Endothelial cell of umbilical vein (primary cell): ENCODE measurements around the gene SEMA3A. TPM values are rescaled to one million over a fixed set of nuclear protein-coding genes. Genes with fewer than 3 reads are reported as not detected.

Experiments used
- BruUV-seq: library from RNA; stranded (reverse); fragments of 400-500 nt; replicated peaks from 2 replicates; lab custom pipeline; 2021; lab: Mats Ljungman, UMichigan
- CTCF ChIA-PET: fragments of 300-600, 350-600 bp; sonication (Branson Sonifier 250); formaldehyde crosslinking; loops from one replicate; lab custom pipeline; 2021; ENCODE audit warnings: antibody characterized with exemption, inconsistent platforms; lab: Charles Lee
- POLR2A ChIA-PET: fragments of 300-600, 350-600 bp; sonication (Branson Sonifier 250); formaldehyde crosslinking; loops from one replicate; lab custom pipeline; 2021; ENCODE audit warnings: antibody characterized with exemption, inconsistent platforms; lab: Charles Lee
- DNase-seq: peaks from one replicate; pipeline ENCODE4 v3.0.0-alpha.2; 2011; ENCODE audit warnings: low read depth, low spot score
- FAIRE-seq: peaks from 2 replicates; lab custom pipeline; 2011; peaks lifted over from hg19 to GRCh38; lab: Jason Lieb, UNC
- H2AFZ ChIP-seq: 2 replicates; pipeline ENCODE4 v1.6.0; 2012; ENCODE audit warnings: low read depth, low read length, control low read depth, inconsistent platforms
- H3K27ac ChIP-seq: 2 replicates; pipeline ENCODE4 v1.5.1; 2011; ENCODE audit warnings: low read depth, mild to moderate bottlenecking, control low read depth, low read length, moderate library complexity; ENCODE audit not compliant: insufficient read depth
- H3K27me3 ChIP-seq, 2 experiments: 2 replicates each; pipeline versions ENCODE4 v1.6.0 to v1.6.1; 2011; ENCODE audit warnings: low read length in 2 of 2, mixed read lengths in 1 of 2; ENCODE audit not compliant: control insufficient read depth in 2 of 2, insufficient read depth in 2 of 2
- H3K36me3 ChIP-seq, 2 experiments: 2 replicates in 1 of 2; 3 replicates in 1 of 2; pipeline ENCODE4 v1.5.1; 2011; ENCODE audit warnings: low read length in 2 of 2, mild to moderate bottlenecking in 1 of 2, moderate library complexity in 1 of 2; ENCODE audit not compliant: control insufficient read depth in 2 of 2, insufficient read depth in 2 of 2; ENCODE audit errors: extremely low read depth in 1 of 2
- H3K4me1 ChIP-seq: 3 replicates; pipeline ENCODE4 v1.5.1; 2011; ENCODE audit warnings: mild to moderate bottlenecking, low read length; ENCODE audit not compliant: control insufficient read depth, insufficient read depth; ENCODE audit errors: extremely low read depth
- H3K4me2 ChIP-seq: 2 replicates; pipeline ENCODE4 v1.6.1; 2011; ENCODE audit warnings: low read length, control low read depth, mixed read lengths; ENCODE audit not compliant: insufficient read depth
- H3K4me3 ChIP-seq, 3 experiments: fragments of 200-600 bp in 1 of 3; sonication (generic), shearing (Covaris generic) in 1 of 3; replicated peaks in 1 of 3; 2 replicates each; pipeline ENCODE4 v1.5.1; 2011 to 2016; ENCODE audit warnings: control low read depth in 3 of 3, low read length in 3 of 3, mild to moderate bottlenecking in 2 of 3, inconsistent platforms in 1 of 3, low read depth in 1 of 3, moderate library complexity in 1 of 3; ENCODE audit not compliant: insufficient read depth in 1 of 3
- H3K79me2 ChIP-seq: 2 replicates; pipeline ENCODE4 v1.6.0; 2012; ENCODE audit warnings: low read length, inconsistent platforms; ENCODE audit not compliant: control insufficient read depth, insufficient read depth
- H3K9ac ChIP-seq: replicated peaks from 2 replicates; pipeline ENCODE3; 2011; ENCODE audit warnings: low read length, control low read depth; ENCODE audit not compliant: insufficient read depth; ENCODE audit errors: extremely low read depth
- H3K9me1 ChIP-seq: replicated peaks from 3 replicates; pipeline ENCODE4 v1.6.0; 2011; ENCODE audit warnings: mild to moderate bottlenecking, low read length; ENCODE audit not compliant: control insufficient read depth, insufficient read depth; ENCODE audit errors: extremely low read depth
- H3K9me3 ChIP-seq: replicated peaks from 2 replicates; pipeline ENCODE4 v1.5.1; 2012; ENCODE audit warnings: low read length, inconsistent platforms; ENCODE audit not compliant: control insufficient read depth, insufficient read depth
- H4K20me1 ChIP-seq: replicated peaks from 2 replicates; pipeline ENCODE3; 2011; ENCODE audit warnings: mild to moderate bottlenecking, low read length; ENCODE audit not compliant: control insufficient read depth, insufficient read depth; ENCODE audit errors: extremely low read depth
- CTCF ChIP-seq, 2 donors: IDR thresholded peaks; 1 replicate in 1 of 2; 2 replicates in 1 of 2; pipeline ENCODE4 v1.5.1; 2011; ENCODE audit warnings: low read length in 2 of 2, mild to moderate bottlenecking in 2 of 2, moderate library complexity in 2 of 2, control low read depth in 1 of 2, inconsistent platforms in 1 of 2, low read depth in 1 of 2; ENCODE audit not compliant: insufficient read depth in 1 of 2; ENCODE audit errors: extremely low read depth in 1 of 2
- EZH2 ChIP-seq: IDR thresholded peaks from 2 replicates; pipeline ENCODE4 v1.6.1; 2012; ENCODE audit warnings: borderline replicate concordance, low read depth, mild to moderate bottlenecking, moderate library complexity, low read length, inconsistent platforms; ENCODE audit not compliant: severe bottlenecking
- FOS ChIP-seq: IDR thresholded peaks from 2 replicates; pipeline ENCODE4 v1.6.1; 2011; ENCODE audit warnings: mild to moderate bottlenecking, low read length, moderate library complexity, borderline replicate concordance; ENCODE audit not compliant: insufficient read depth
- GATA2 ChIP-seq: IDR thresholded peaks from 2 replicates; pipeline ENCODE4 v1.7.0; 2011; ENCODE audit warnings: low read depth, mild to moderate bottlenecking, moderate library complexity, mixed read lengths, low read length; ENCODE audit not compliant: insufficient read length, insufficient read depth
- JUN ChIP-seq: IDR thresholded peaks from 2 replicates; pipeline ENCODE4 v1.6.1; 2011; ENCODE audit warnings: borderline replicate concordance, low read depth; ENCODE audit not compliant: insufficient read length, insufficient read depth
- MAX ChIP-seq: IDR thresholded peaks from 2 replicates; pipeline ENCODE4 v1.6.1; 2011; ENCODE audit not compliant: insufficient read depth, insufficient read length
- MYC ChIP-seq: IDR thresholded peaks from one replicate; pipeline ENCODE4 v1.6.1; 2011; ENCODE audit warnings: mild to moderate bottlenecking, low read depth, low read length
- POLR2A ChIP-seq: IDR thresholded peaks from 2 replicates; pipeline ENCODE4 v1.6.1; 2012; ENCODE audit warnings: low read depth, mild to moderate bottlenecking, control low read depth, low read length
- POLR2AphosphoS5 ChIP-seq: IDR thresholded peaks from 2 replicates; pipeline ENCODE4 v1.6.1; 2012; ENCODE audit warnings: low read depth, mild to moderate bottlenecking, control low read depth, low read length, moderate library complexity; ENCODE audit not compliant: insufficient read depth
- dilution Hi-C: fragments of 300-500 bp; cut with MboI; formaldehyde crosslinking; loops from one replicate; pipeline ENCODE4 v1.15.0; 2019; ENCODE audit warnings: low sequenced_read_pairs; ENCODE audit not compliant: extremely low pct_ligation_motif_present
- intact Hi-C: fragments of 100-400 bp; cut with micrococcal nuclease; formaldehyde crosslinking; loops from one replicate; pipeline ENCODE4 v1.10.0; 2022
- polyA plus RNA-seq, 4 experiments: library from polyadenylated mRNA; depleted of rRNA in 3 of 4; stranded (reverse) in 3 of 4; unstranded in 1 of 4; fragments of >200 nt; gene quantifications; 2 replicates each; pipeline versions ENCODE4 v1.2.1 to v1.2.3, GENCODE V29; 2011 to 2012; ENCODE audit warnings: missing spikeins in 1 of 4
- total RNA-seq: library from RNA; stranded (reverse); gene quantifications from 2 replicates; pipeline ENCODE4 v1.2.3, GENCODE V29; 2021

SEMA3A gene
- total and polyA plus RNA-seq, 2 donors (not counting 3 experiments of a cell fraction or from before 2014, with no cell fraction given): 0.68 to 1.2 TPM

GRCh38 chr7:84202855-84203254 lies 8.3 kb upstream of the SEMA3A start:
- POLR2A ChIA-PET: no interaction called here
- H3K9me1 ChIP-seq: no peaks in the 10 kb centered on the region
- H3K36me3 ChIP-seq: no peaks in the 10 kb centered on the region
- no peaks in the 10 kb centered on the region for H3K9me3 ChIP-seq
- H4K20me1 ChIP-seq: no peaks in the 10 kb centered on the region
- no peak overlapping the region for H3K27ac ChIP-seq
- H3K4me3 ChIP-seq: no peak overlapping the region
- intact Hi-C loops (no loop called here), dilution Hi-C loops (no loop called here)
- H3K79me2 ChIP-seq: no peaks in the 10 kb centered on the region
- CTCF ChIA-PET: no interaction called here
- no peak overlapping the region for H3K9ac ChIP-seq
- no peak overlapping the region for H3K4me2 ChIP-seq
- FAIRE-seq (no peak), DNase-seq (no peak)
- BruUV-seq: no TSS peak
- TF ChIP-seq JUN (no peak), EZH2 (no peak), POLR2AphosphoS5 (no peak), MYC (no peak), GATA2 (no peak), FOS (no peak), CTCF (IDR thresholded peaks at IDR 0.05; ENCODE audit: extremely low read depth in 1 of 2, insufficient read depth in 1 of 2, low read depth in 1 of 2, low read length in 2 of 2) (no peak), MAX (no peak), POLR2A (no peak)
- no peaks in the 10 kb centered on the region for H3K27me3 ChIP-seq
- no peak overlapping the region for H2AFZ ChIP-seq
- H3K4me1 ChIP-seq: peaks cover 8% of the 10 kb centered on the region
